ENCODE data around the gene ZKSCAN2. TPM values are rescaled to one million over a fixed set of nuclear protein-coding genes. Genes with fewer than 3 reads are reported as not detected.

ZKSCAN2 gene
- total RNA-seq (1 to 10 TPM; 3.5 to 8.0 (median 5.1) TPM), polyA plus RNA-seq (1 to 10 TPM; 1.7 to 1.9 TPM)
- long read RNA-seq, donor 1, result 0 reads
- long read RNA-seq, donor 2, partial matches to known transcripts, result 0 of 1 reads
- long read RNA-seq, donor 2, other reads (novel, unspliced or antisense), result 1 of 1 reads
- long read RNA-seq, donor 3, full-length matches to known transcripts, result 1 of 1 reads
- long read RNA-seq, donor 3, partial matches to known transcripts, result 0 of 1 reads
- long read RNA-seq, donor 3, other reads (novel, unspliced or antisense), result 0 of 1 reads

- Histone ChIP-seq H3K9me3 (no peaks in the 10 kb centered on the region), H3K27ac (peak within 1 kb of the TSS; percentile 89 to 100 (median 100)), H3K4me1 (peaks cover 0 to 41% (median 29%) of the 10 kb centered on the region in 12 donors), H3K36me3 (peaks cover 0 to 27% (median 24%) of the 10 kb centered on the region in 9 donors), H3K27me3 (no peaks in the 10 kb centered on the region), H3K4me3 (peak within 1 kb of the TSS; percentile 62 to 97 (median 80))
- intact Hi-C loops (cut with DNase I), result loop anchor here in 1 of 10 donors (10.0 kb wide), 1 partner anchor 713 kb away; no protein-coding TSS in a partner anchor
- TF ChIP-seq CTCF (IDR thresholded peaks at IDR 0.05) (peak in 1 of 12 donors; percentile 8), POLR2A (IDR thresholded peaks at IDR 0.05) (peak; percentile 40 to 85)
- ATAC-seq, result peak; percentile 93 to 98 (median 98)
- WGBS, 4 donors, result 0 to 3% (median 1%) methylated on average over 10 to 69 of the region's 69 CpGs
- DNase-seq, result peak; percentile 92 to 95 (median 95)
These were observed at the start of gene ZKSCAN2 for GRCh38 chr16:25257470-25257955. ZKSCAN2 (minus strand) TSS chr16:25257845; CDS start chr16:25257127, 718 bp downstream.

DNA sequence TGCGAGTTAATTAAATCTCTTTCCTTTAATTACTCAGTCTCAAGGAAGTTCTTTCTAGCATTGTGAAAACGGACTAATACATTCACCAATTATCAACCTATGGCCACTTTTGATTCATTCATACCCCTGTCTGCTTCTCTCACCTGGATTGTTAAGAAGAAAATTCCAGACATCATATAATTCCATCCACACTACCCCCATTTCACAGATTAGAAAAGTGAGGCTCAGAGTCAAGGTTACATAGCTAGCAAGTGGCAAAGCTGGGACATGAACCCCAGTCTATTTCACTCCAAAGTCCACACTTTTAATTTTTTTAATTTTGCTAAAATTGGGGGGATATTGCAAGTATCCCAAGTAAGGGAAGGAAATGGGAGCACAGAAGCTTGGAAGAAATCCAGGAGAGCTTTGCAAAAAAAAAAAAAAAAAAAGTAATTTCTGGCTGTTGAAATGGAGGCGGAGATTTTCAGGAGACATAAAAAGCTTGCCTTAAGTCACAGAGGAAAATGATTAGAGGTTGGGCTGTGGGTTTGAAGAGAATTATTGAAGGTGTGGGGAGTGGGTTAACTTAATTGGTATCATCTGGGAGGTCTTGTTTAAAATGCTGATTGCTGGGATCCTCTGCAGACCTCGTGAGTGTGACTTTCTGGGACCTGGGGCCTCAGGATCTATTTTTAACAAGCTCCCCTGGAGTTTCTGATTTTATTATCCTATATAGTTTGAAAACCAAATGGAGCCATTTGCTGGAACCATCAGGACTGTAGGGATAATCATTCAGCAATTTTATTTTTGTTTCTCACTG, 42.3 kb upstream of the ZKSCAN2 start:
- H3K36me3 ChIP-seq, result no peaks in the 10 kb centered on the region
- ATAC-seq (no peak), DNase-seq (no peak)
- H3K4me1 ChIP-seq, result no peaks in the 10 kb centered on the region
- WGBS, 4 donors, result 30 to 55% (median 43%) methylated on average over 4 of the region's 4 CpGs
- intact Hi-C loops (cut with DNase I), result no loop called here
- peaks cover 0 to 5% (median 0%) of the 10 kb centered on the region in 9 donors for H3K27me3 ChIP-seq
- H3K27ac ChIP-seq, result no peak overlapping the region
- no peak overlapping the region for H3K4me3 ChIP-seq
- peaks cover 0 to 7% (median 0%) of the 10 kb centered on the region in 12 donors for H3K9me3 ChIP-seq
- no peak for TF ChIP-seq CTCF (IDR thresholded peaks at IDR 0.05)
- TF ChIP-seq POLR2A (IDR thresholded peaks at IDR 0.05), result no peak

DNA sequence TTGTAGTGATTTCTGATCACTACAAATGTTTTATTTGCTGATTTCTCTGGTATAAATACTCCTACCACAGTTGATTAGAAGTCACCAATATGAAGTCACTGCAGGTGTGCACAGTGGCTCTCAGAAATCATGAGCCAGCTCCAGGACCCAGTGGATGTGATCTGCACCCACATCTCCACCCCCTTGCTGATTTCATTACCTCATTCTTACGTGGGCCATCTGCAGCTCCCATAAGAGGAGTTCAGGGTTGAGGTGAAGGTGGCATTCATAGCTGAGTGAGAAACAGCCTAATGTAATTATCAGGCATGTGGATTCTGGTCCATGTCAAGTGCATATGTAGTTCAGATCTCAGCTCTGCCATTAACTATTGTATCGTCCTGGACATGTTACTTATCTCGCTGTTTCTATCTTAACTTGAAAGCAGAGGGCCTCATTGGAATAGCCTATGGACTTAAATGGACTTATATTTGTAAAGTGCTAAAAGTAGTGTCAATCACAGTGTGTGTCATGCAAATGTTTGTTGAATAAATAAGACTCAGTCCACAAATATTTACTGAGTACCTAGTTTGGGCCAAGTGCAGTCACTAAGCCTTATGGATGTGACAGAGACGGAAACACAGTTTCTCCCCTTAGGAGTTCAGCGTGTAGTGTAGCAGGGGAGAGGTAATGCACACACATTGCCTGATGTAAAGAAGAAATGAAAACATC, 40.7 kb upstream of the ZKSCAN2 start:
- ATAC-seq (no peak), DNase-seq (no peak)
- Histone ChIP-seq H3K27me3 (peaks cover 0 to 5% (median 0%) of the 10 kb centered on the region in 9 donors), H3K4me3 (no peak overlapping the region), H3K27ac (no peak overlapping the region), H3K4me1 (no peaks in the 10 kb centered on the region), H3K36me3 (no peaks in the 10 kb centered on the region), H3K9me3 (no peaks in the 10 kb centered on the region)
- TF ChIP-seq POLR2A (IDR thresholded peaks at IDR 0.05) (no peak), CTCF (IDR thresholded peaks at IDR 0.05) (no peak)
- 66 to 70% (median 67%) methylated on average over 5 of the region's 5 CpGs for WGBS, 4 donors
- intact Hi-C loops (cut with DNase I), result no loop called here

Measured in heart left ventricle (tissue), 16 donors.